Lower leg skin (tissue), 4 donors: Measurements from ENCODE around the gene PRSS22. TPM values are rescaled to one million over a fixed set of nuclear protein-coding genes. Genes with fewer than 3 reads are reported as not detected.

ENCODE experiments used
- DNase-seq, 2 donors: peaks; one replicate each; pipeline ENCODE4 v3.0.0-alpha.2; 2019; ENCODE audit warnings: low spot score in 2 of 2
- H3K4me3 ChIP-seq: fragments of 200-600 bp; sonication (generic); 2 replicates; pipeline ENCODE4 v1.5.1; 2017; ENCODE audit warnings: mild to moderate bottlenecking, low read depth; ENCODE audit not compliant: poor library complexity, severe bottlenecking
- CTCF ChIP-seq, 3 donors: fragments of 450-650 bp; IDR thresholded peaks; one replicate each; pipeline ENCODE4 v1.5.1; 2016; ENCODE audit warnings: antibody characterized with exemption in 3 of 3, mild to moderate bottlenecking in 3 of 3, moderate library complexity in 2 of 3
- POLR2A ChIP-seq, 2 donors: fragments of 450-650 bp; IDR thresholded peaks; one replicate each; pipeline ENCODE4 v1.6.1; 2016 to 2017; ENCODE audit warnings: antibody characterized with exemption in 2 of 2, mild to moderate bottlenecking in 1 of 2, moderate library complexity in 1 of 2
- WGBS, 2 donors: methylation state at CpG; one replicate each; pipeline ENCODE4 v1.1.5; 2018; 5-methylcytosine and 5-hydroxymethylcytosine counted together
- intact Hi-C: fragments of 100-400 bp; cut with DNase I; formaldehyde crosslinking; loops from one replicate; pipeline ENCODE4 v1.15.0; 2023; ENCODE audit warnings: low total_unique reads
- total RNA-seq, 4 donors: library from RNA; depleted of rRNA; stranded (reverse); fragments of >200 nt; gene quantifications; one replicate each; pipeline ENCODE4 v1.1.0, GENCODE V29; 2016

The PRSS22 gene
- total RNA-seq, 4 donors from 2014 or later = 2.3 to 6.7 (median 4.6) TPM

- WGBS, 2 donors = 89 to 91% methylated on average over 14 to 16 of the region's 16 CpGs
- H3K4me3 ChIP-seq = no peak overlapping the region
- no peak for DNase-seq
- intact Hi-C loops = no loop called here
- TF ChIP-seq CTCF (IDR thresholded peaks at IDR 0.05) (no peak), POLR2A (IDR thresholded peaks at IDR 0.05) (no peak)
Measured at GRCh38 chr16:2852003-2852730, 5.8 kb downstream of the PRSS22 start.

- WGBS, 2 donors = 75 to 82% methylated on average over 16 of the region's 16 CpGs
- DNase-seq = no peak
Measured at GRCh38 chr16:2848933-2849725, 8.8 kb downstream of the PRSS22 start.

DNA sequence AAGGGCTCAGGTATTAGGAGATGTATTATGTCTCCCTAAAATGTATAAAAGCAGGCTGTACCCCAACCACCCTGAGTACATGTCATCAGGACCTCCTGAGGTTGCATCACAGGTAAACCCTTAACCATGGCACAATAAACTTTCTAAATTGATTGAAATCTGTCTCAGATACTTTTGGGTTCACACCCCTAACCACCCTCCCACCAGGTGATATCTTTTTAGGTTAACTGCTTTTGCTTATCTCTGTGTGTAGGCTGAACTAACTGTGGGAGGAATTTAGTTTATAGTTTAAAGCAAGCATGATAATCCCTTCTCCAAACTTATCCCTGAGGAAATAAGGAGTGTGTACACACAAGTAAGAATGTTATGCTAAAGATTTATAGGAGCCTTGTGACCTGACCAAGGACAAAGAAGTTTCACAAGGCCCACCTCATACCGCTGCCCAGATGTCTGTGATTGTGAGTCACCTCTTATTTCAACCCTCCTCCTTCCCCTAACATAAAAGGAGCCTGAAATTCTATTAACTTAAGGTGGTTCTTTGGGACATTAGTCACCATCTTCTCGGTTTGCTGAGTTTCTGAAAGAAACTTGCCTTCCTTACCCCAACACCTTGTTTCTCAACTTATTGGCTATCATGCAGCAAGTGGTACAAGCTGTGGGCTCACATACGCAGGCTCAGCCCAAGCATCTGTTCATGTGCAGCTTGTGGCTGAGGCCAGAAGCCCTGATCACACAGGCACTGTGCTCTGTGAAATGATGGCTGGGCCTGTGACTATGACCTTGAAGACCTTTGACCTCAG, 11.3 kb downstream of the PRSS22 start:
- intact Hi-C loops = no loop called here
- no peak for TF ChIP-seq CTCF (IDR thresholded peaks at IDR 0.05)
- TF ChIP-seq POLR2A (IDR thresholded peaks at IDR 0.05) = no peak
- no peak for DNase-seq
- WGBS, 2 donors = 48 to 58% methylated on average over 3 of the region's 3 CpGs
- no peak overlapping the region for H3K4me3 ChIP-seq

More at GRCh38 chr16:2848933-2849725, 8.8 kb downstream of the PRSS22 start:
- intact Hi-C loops = no loop called here
- TF ChIP-seq CTCF (IDR thresholded peaks at IDR 0.05) = no peak
- no peak overlapping the region for H3K4me3 ChIP-seq

GRCh38 chr16:2845116-2845515, 12.9 kb downstream of the PRSS22 start:
- 75 to 77% methylated on average over 5 of the region's 5 CpGs for WGBS, 2 donors
- H3K4me3 ChIP-seq = no peak overlapping the region
- no peak for DNase-seq
- intact Hi-C loops = no loop called here
- TF ChIP-seq CTCF (IDR thresholded peaks at IDR 0.05) (no peak), POLR2A (IDR thresholded peaks at IDR 0.05) (no peak)

DNA sequence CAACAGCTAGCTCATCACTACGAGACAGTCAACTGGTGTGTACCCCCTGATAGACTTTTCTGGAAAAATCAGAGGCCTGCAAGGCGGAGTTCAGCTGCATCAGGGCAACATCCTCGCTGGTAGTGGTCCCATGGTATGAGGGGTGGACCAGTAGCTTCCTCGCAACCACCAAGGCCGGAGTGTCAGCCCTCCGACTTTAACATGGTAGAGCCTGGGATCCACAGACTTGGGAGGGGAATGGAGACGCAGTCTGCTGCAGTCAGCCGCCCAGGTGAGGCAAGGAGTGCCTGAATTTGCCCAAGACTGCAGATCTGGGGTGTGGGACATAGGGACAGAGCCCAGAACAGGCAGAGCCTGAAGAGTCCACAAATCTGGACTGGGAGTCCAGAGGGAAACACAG, 14.4 kb downstream of the PRSS22 start:
- no peak for DNase-seq
- WGBS, 2 donors = 85 to 87% methylated on average over 8 of the region's 8 CpGs
- TF ChIP-seq POLR2A (IDR thresholded peaks at IDR 0.05) (no peak), CTCF (IDR thresholded peaks at IDR 0.05) (no peak)
- no peak overlapping the region for H3K4me3 ChIP-seq
- intact Hi-C loops = no loop called here
